NCI-H2171 (cell line): ENCODE data around the gene POLR1H.
"Not testable (repeated sequence)": the region's sequence is repeated elsewhere in the genome, so short reads cannot be mapped to it uniquely, and the experiment has no call there.

ENCODE experiments used
- DNase-seq: peaks from one replicate; lab custom pipeline; 2025; lab: John Stamatoyannopoulos, UW

The POLR1H gene

GRCh38 chr6:30061092-30061857, at the start of gene POLR1H:
Gene POLR1H, plus strand, starts transcription at chr6:30061265. Its CDS starts 260 bp downstream, at chr6:30061525.
- DNase-seq: peak; percentile 93

GRCh38 chr6:30013291-30013922, 47.7 kb upstream of the POLR1H start:
- no peak for DNase-seq

- DNase-seq: no peak
These were observed 41.2 kb upstream of the POLR1H start for GRCh38 chr6:30019819-30020218.

GRCh38 chr6:30020626-30021025, 40.4 kb upstream of the POLR1H start:
- DNase-seq: no peak

GRCh38 chr6:30022189-30022588, 38.9 kb upstream of the POLR1H start:
- no peak for DNase-seq

GRCh38 chr6:30022712-30023111, 38.4 kb upstream of the POLR1H start:
- not testable (repeated sequence) for DNase-seq

- DNase-seq: no peak
These were observed 35.9 kb upstream of the POLR1H start for GRCh38 chr6:30025186-30025585.

GRCh38 chr6:30029588-30029987, 31.5 kb upstream of the POLR1H start:
- no peak for DNase-seq

- no peak for DNase-seq
These were observed 29.7 kb upstream of the POLR1H start for GRCh38 chr6:30031381-30031780.

GRCh38 chr6:30033440-30033839, 27.6 kb upstream of the POLR1H start:
- not testable (repeated sequence) for DNase-seq

- DNase-seq: no peak
These were observed 25.3 kb upstream of the POLR1H start for GRCh38 chr6:30035784-30036183.

GRCh38 chr6:30037182-30037788, 23.8 kb upstream of the POLR1H start:
- no peak for DNase-seq

GRCh38 chr6:30041221-30041620, 19.8 kb upstream of the POLR1H start:
- DNase-seq: no peak

GRCh38 chr6:30041821-30042220, 19.2 kb upstream of the POLR1H start:
- DNase-seq: no peak

- DNase-seq: no peak
These were observed 18.6 kb upstream of the POLR1H start for GRCh38 chr6:30042476-30042875.

GRCh38 chr6:30042914-30043313, 18.2 kb upstream of the POLR1H start:
- no peak for DNase-seq

- no peak for DNase-seq
These were observed 17.3 kb upstream of the POLR1H start for GRCh38 chr6:30043744-30044143.

- no peak for DNase-seq
These were observed 16.4 kb upstream of the POLR1H start for GRCh38 chr6:30044630-30045029.

GRCh38 chr6:30047220-30047619, 13.8 kb upstream of the POLR1H start:
- no peak for DNase-seq

GRCh38 chr6:30053682-30054081, 7.4 kb upstream of the POLR1H start:
- DNase-seq: no peak

GRCh38 chr6:30055513-30055912, 5.6 kb upstream of the POLR1H start:
- no peak for DNase-seq

GRCh38 chr6:30060606-30061091, 416 bp upstream of the POLR1H start:
- DNase-seq: no peak

- no peak for DNase-seq
These were observed 893 bp downstream of the POLR1H start for GRCh38 chr6:30061858-30062458.
